H1 (cell line): Measurements from ENCODE around the gene FGF14.

ENCODE experiments used
- EGR1 ChIP-seq: IDR thresholded peaks from 2 replicates; pipeline ENCODE4 v1.6.1; 2011; ENCODE audit warnings: low read depth, low read length, borderline replicate concordance
- EP300 ChIP-seq, 2 experiments: IDR thresholded peaks; 1 replicate in 1 of 2; 2 replicates in 1 of 2; pipeline ENCODE4 v1.6.1; 2011 to 2012; ENCODE audit warnings: low read depth in 2 of 2, low read length in 2 of 2, mild to moderate bottlenecking in 2 of 2, borderline replicate concordance in 1 of 2, inconsistent platforms in 1 of 2, moderate library complexity in 1 of 2
- KDM1A ChIP-seq: fragments of 200-600, 300-600 bp; sonication (generic); IDR thresholded peaks from 2 replicates; pipeline ENCODE4 v1.7.1; 2016; ENCODE audit warnings: mild to moderate bottlenecking, low read length, borderline replicate concordance
- MAX ChIP-seq: IDR thresholded peaks from 2 replicates; pipeline ENCODE4 v1.6.1; 2012; ENCODE audit warnings: inconsistent platforms
- RAD21 ChIP-seq, 2 experiments: IDR thresholded peaks in 1 of 2; conservative IDR thresholded peaks in 1 of 2; 2 replicates each; pipeline ENCODE4 v1.6.1; 2011; ENCODE audit warnings: low read depth in 2 of 2, low read length in 2 of 2, improper control_type of control experiment in 1 of 2, inconsistent platforms in 1 of 2, mild to moderate bottlenecking in 1 of 2, moderate library complexity in 1 of 2

GRCh38 chr13:101767131-101767530 lies 634.7 kb downstream of the FGF14 start:
- TF ChIP-seq EP300 (IDR thresholded peaks at IDR 0.05; ENCODE audit: borderline replicate concordance in 1 of 2, low read depth in 2 of 2, low read length in 2 of 2) (no peak), KDM1A (no peak), RAD21 (IDR thresholded peaks at IDR 0.05 in 1 of 2, conservative IDR thresholded peaks at IDR 0.05 in 1 of 2; ENCODE audit: low read depth in 2 of 2, low read length in 2 of 2) (no peak), MAX (no peak), EGR1 (no peak)
